Suprapubic skin (tissue), 4 donors: ENCODE measurements around the gene F8. TPM values are rescaled to one million over a fixed set of nuclear protein-coding genes. Genes with fewer than 3 reads are reported as not detected.
"Not testable (repeated sequence)": the region's sequence is repeated elsewhere in the genome, so short reads cannot be mapped to it uniquely, and the experiment has no call there.

ENCODE experiments used
- DNase-seq, 2 donors: peaks; one replicate each; pipeline ENCODE4 v3.0.0-alpha.2; 2019; ENCODE audit warnings: low spot score in 2 of 2
- H3K27ac ChIP-seq: fragments of 200-600 bp; sonication (generic); one replicate; pipeline ENCODE4 v1.5.1; 2019
- H3K27me3 ChIP-seq: fragments of 200-600 bp; sonication (generic); one replicate; pipeline ENCODE4 v1.5.1; 2019
- H3K36me3 ChIP-seq: fragments of 200-600 bp; sonication (generic); one replicate; pipeline ENCODE4 v1.5.1; 2019
- H3K4me1 ChIP-seq: fragments of 200-600 bp; sonication (generic); one replicate; pipeline ENCODE4 v1.5.1; 2019
- H3K4me3 ChIP-seq: fragments of 200-600 bp; sonication (generic); one replicate; pipeline ENCODE4 v1.5.1; 2019; ENCODE audit warnings: mild to moderate bottlenecking
- H3K9me3 ChIP-seq: fragments of 200-600 bp; sonication (generic); one replicate; pipeline ENCODE4 v1.5.1; 2019
- CTCF ChIP-seq, 2 donors: fragments of 200-600 bp in 1 of 2; fragments of 450-650 bp in 1 of 2; sonication (generic) in 1 of 2; IDR thresholded peaks; one replicate each; pipeline ENCODE4 v1.5.1; 2016 to 2019; ENCODE audit warnings: antibody characterized with exemption in 2 of 2, mild to moderate bottlenecking in 1 of 2, moderate library complexity in 1 of 2
- EP300 ChIP-seq: sonication (generic); formaldehyde crosslinking; IDR thresholded peaks from one replicate; pipeline ENCODE4 v1.6.1; 2017; ENCODE audit warnings: antibody characterized with exemption
- POLR2A ChIP-seq, 2 donors: fragments of 450-650 bp; IDR thresholded peaks; one replicate each; pipeline ENCODE4 v1.6.1; 2017; ENCODE audit warnings: antibody characterized with exemption in 2 of 2, mild to moderate bottlenecking in 2 of 2, moderate library complexity in 2 of 2
- POLR2AphosphoS5 ChIP-seq, 3 donors: sonication (generic); formaldehyde crosslinking; IDR thresholded peaks; one replicate each; pipeline ENCODE4 v1.6.1; 2017; ENCODE audit warnings: antibody characterized with exemption in 3 of 3
- WGBS: methylation state at CpG from one replicate; pipeline ENCODE4 v1.1.5; 2018; 5-methylcytosine and 5-hydroxymethylcytosine counted together
- total RNA-seq, 4 donors: library from RNA; depleted of rRNA; stranded (reverse); fragments of >200 nt; gene quantifications; one replicate each; pipeline ENCODE4 v1.1.0, GENCODE V29; 2016

F8 gene
- total RNA-seq, 4 donors from 2014 or later: 5.1 to 15.0 (median 6.7) TPM

DNA sequence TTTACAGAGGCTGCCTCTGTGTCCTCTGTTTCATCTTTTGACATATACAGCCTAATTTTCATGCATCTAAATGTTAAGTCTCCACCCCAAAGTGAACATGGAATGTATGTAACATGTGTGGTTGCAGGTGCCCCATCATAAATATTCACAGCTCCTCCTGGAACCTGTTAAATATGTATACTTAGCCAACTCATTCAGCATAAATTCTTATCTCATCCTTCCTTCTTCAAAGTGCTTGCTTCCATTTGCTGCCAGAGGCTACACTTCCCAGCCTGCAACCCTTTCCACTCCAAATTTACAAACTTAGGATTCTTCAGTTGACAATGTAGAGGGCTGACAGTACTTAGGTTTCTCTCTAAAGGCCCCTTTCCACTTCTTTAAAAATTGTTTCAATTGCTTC is 60.6 kb downstream of the F8 start:
- no peaks in the 10 kb centered on the region for H3K9me3 ChIP-seq
- no peak for DNase-seq
- no peaks in the 10 kb centered on the region for H3K36me3 ChIP-seq
- TF ChIP-seq POLR2AphosphoS5 (IDR thresholded peaks at IDR 0.05) (no peak), EP300 (no peak), POLR2A (IDR thresholded peaks at IDR 0.05) (no peak), CTCF (IDR thresholded peaks at IDR 0.05) (no peak)
- no peaks in the 10 kb centered on the region for H3K27me3 ChIP-seq
- H3K27ac ChIP-seq: no peak overlapping the region
- H3K4me1 ChIP-seq: no peaks in the 10 kb centered on the region
- no peak overlapping the region for H3K4me3 ChIP-seq

DNA sequence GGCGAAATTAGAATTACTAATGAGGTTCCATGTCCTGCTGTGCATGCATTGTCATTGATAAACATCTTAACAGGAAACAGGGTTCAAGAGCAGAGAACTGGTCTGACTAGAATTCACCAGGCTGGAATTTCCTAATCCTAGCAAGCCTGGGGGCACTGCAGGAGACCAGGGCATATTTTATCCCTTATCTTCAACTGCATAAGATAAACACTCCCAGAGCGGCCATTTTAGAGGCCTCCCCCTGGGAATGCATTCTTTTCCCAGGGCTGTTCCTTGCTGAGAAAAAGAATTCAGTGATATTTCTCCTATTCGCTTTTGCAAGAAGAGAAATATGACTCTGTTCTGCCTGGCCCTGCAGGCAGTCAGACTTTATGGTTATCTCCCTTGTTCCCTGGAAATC is 66.7 kb downstream of the F8 start:
- H3K27me3 ChIP-seq, DNase-seq, H3K36me3 ChIP-seq, H3K9me3 ChIP-seq, H3K4me3 ChIP-seq, H3K4me1 ChIP-seq, H3K27ac ChIP-seq: not testable (repeated sequence)
- WGBS: 65% methylated on average over 3 of the region's 3 CpGs

DNA sequence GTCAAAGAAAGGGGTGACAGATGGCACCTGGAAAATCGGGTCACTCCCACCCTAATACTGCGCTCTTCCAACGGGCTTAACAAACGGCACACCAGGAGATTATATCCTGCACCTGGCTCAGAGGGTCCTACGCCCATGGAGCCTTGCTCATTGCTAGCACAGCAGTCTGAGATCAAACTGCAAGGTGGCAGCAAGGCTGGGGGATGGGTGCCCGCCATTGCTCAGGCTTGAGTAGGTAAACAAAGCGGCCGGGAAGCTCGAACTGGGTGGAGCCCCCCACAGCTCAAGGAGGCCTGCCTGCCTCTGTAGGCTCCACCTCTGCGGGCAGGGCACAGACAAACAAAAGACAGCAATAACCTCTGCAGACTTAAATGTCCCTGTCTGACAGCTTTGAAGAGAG is 83.3 kb downstream of the F8 start:
- H3K27ac ChIP-seq, DNase-seq, H3K9me3 ChIP-seq, H3K27me3 ChIP-seq, H3K4me1 ChIP-seq, H3K36me3 ChIP-seq, H3K4me3 ChIP-seq: not testable (repeated sequence)
- 90% methylated on average over 8 of the region's 10 CpGs for WGBS

DNA sequence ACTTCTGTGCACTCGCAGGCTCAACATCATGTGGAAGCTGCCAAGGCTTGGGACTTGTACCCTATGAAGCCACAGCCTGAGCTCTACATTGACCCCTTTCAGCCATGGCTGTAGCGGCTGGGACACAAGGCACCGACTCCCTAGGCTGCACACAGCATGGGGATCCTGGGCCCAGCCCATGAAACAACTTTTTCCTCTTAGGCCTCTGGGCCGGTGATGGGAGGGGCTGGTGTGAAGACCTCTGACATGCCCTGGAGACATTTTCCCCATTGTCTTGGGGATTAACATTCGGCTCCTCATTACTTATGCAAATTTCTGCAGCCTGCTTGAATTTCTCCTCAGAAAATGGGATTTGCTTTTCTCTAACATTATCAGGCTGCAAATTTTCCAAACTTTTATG is 97.8 kb downstream of the F8 start:
- not testable (repeated sequence) for H3K4me1 ChIP-seq, DNase-seq, H3K36me3 ChIP-seq, H3K27ac ChIP-seq, H3K9me3 ChIP-seq, H3K4me3 ChIP-seq, H3K27me3 ChIP-seq
- 85% methylated on average over 5 of the region's 5 CpGs for WGBS

DNA sequence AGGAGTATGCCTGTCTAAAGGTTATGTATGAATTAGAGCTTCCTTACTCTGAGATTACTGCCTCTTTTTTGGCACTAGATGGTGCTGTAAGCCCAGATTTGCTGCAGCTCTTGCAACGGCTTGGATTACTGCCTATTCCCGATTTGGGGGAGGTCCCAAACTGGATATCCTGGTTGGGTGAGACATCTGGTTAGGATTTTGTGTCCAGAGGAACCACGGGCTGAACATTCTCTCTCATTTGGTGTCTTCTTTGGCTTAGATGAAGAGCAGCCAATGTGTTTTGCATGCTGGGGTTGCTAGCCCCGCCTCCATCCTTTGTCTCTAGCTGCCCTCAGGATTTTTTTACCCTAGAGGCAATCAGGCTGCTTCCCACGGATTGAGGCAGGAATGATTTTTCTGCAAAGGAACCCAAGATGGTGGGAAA is 104.5 kb downstream of the F8 start:
- Histone ChIP-seq H3K36me3 (no peaks in the 10 kb centered on the region), H3K27me3 (no peaks in the 10 kb centered on the region), H3K4me1 (no peaks in the 10 kb centered on the region), H3K27ac (no peak overlapping the region), H3K9me3 (no peaks in the 10 kb centered on the region), H3K4me3 (no peak overlapping the region)
- 15% methylated on average over 5 of the region's 5 CpGs for WGBS
- DNase-seq: no peak
- TF ChIP-seq CTCF (IDR thresholded peaks at IDR 0.05) (peak; percentile 30 to 35), POLR2A (IDR thresholded peaks at IDR 0.05) (no peak), EP300 (no peak), POLR2AphosphoS5 (IDR thresholded peaks at IDR 0.05) (no peak)

- Histone ChIP-seq H3K36me3 (no peaks in the 10 kb centered on the region), H3K27ac (no peak overlapping the region), H3K27me3 (no peaks in the 10 kb centered on the region), H3K4me3 (no peak overlapping the region), H3K4me1 (no peaks in the 10 kb centered on the region), H3K9me3 (no peaks in the 10 kb centered on the region)
- no peak for DNase-seq
- TF ChIP-seq CTCF (IDR thresholded peaks at IDR 0.05) (no peak), POLR2AphosphoS5 (IDR thresholded peaks at IDR 0.05) (no peak), POLR2A (IDR thresholded peaks at IDR 0.05) (no peak), EP300 (no peak)
- 75% methylated on average over 2 of the region's 2 CpGs for WGBS
Measured at GRCh38 chrX:154914052-154914451, 108.5 kb downstream of the F8 start.

DNA sequence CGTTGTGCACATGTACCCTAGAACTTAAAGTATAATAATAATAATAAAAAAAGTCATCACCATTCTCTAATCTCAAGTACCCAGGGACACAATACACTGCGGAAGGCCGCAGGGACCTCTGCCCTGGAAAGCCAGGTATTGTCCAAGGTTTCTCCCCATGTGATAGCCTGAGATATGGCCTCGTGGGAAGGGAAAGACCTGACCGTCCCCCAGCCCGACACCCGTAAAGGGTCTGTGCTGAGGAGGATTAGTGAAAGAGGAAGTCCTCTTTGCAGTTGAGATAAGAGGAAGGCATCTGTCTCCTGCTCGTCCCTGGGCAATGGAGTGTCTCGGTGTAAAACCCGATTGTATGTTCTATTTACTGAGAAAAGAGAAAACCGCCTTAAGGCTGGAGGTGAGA is 112.0 kb downstream of the F8 start:
- H3K9me3 ChIP-seq, H3K27ac ChIP-seq, H3K36me3 ChIP-seq, H3K27me3 ChIP-seq, H3K4me3 ChIP-seq, H3K4me1 ChIP-seq, DNase-seq: not testable (repeated sequence)
- WGBS: 80% methylated on average over 11 of the region's 11 CpGs

- not testable (repeated sequence) for H3K27me3 ChIP-seq, DNase-seq, H3K9me3 ChIP-seq, H3K4me1 ChIP-seq, H3K36me3 ChIP-seq, H3K27ac ChIP-seq, H3K4me3 ChIP-seq
- whole genome bisulfite sequencing: 89% methylated on average over 4 of the region's 4 CpGs
Measured at GRCh38 chrX:154910048-154910447, 112.5 kb downstream of the F8 start.
